ENCODE results near the gene ASAP3. TPM values are rescaled to one million over a fixed set of nuclear protein-coding genes. Genes with fewer than 3 reads are reported as not detected.

Gene ASAP3
- total and polyA plus RNA-seq, 8 donors, result 24.9 to 228 (median 30.5) TPM

- TF ChIP-seq EP300 (IDR thresholded peaks at IDR 0.05), result no peak
- no peak for TF ChIP-seq POLR2A (IDR thresholded peaks at IDR 0.05)
- TF ChIP-seq POLR2AphosphoS5 (IDR thresholded peaks at IDR 0.05), result no peak
- TF ChIP-seq, protein P1, sequence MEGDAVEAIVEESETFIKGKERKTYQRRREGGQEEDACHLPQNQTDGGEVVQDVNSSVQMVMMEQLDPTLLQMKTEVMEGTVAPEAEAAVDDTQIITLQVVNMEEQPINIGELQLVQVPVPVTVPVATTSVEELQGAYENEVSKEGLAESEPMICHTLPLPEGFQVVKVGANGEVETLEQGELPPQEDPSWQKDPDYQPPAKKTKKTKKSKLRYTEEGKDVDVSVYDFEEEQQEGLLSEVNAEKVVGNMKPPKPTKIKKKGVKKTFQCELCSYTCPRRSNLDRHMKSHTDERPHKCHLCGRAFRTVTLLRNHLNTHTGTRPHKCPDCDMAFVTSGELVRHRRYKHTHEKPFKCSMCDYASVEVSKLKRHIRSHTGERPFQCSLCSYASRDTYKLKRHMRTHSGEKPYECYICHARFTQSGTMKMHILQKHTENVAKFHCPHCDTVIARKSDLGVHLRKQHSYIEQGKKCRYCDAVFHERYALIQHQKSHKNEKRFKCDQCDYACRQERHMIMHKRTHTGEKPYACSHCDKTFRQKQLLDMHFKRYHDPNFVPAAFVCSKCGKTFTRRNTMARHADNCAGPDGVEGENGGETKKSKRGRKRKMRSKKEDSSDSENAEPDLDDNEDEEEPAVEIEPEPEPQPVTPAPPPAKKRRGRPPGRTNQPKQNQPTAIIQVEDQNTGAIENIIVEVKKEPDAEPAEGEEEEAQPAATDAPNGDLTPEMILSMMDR (IDR thresholded peaks at IDR 0.05), result no peak
- peaks cover 2 to 28% (median 10%) of the 10 kb centered on the region in 4 donors for H3K36me3 ChIP-seq
- no peak overlapping the region for H3K4me3 ChIP-seq
- H3K4me1 ChIP-seq, result peaks cover 25 to 41% (median 38%) of the 10 kb centered on the region in 4 donors
- WGBS, 5 donors, result 74 to 86% (median 77%) methylated on average over 11 of the region's 11 CpGs
- peak overlapping the region in 4 of 5 donors; percentile 39 to 84 (median 76) for H3K27ac ChIP-seq
- no peaks in the 10 kb centered on the region for H3K9me3 ChIP-seq
- intact Hi-C loops (cut with DNase I; ENCODE audit: low total_unique reads), result no loop called here
- no peak for DNase-seq
- no peaks in the 10 kb centered on the region for H3K27me3 ChIP-seq
Measured at GRCh38 chr1:23402286-23403037, 81.5 kb downstream of the ASAP3 start.

GRCh38 chr1:23401313-23401712 lies 82.7 kb downstream of the ASAP3 start:
- H3K4me1 ChIP-seq, result peaks cover 25 to 41% (median 38%) of the 10 kb centered on the region in 4 donors
- peaks cover 3 to 31% (median 13%) of the 10 kb centered on the region in 4 donors for H3K36me3 ChIP-seq
- no peak for TF ChIP-seq POLR2AphosphoS5 (IDR thresholded peaks at IDR 0.05)
- TF ChIP-seq, protein P1 (IDR thresholded peaks at IDR 0.05), result no peak
- no peak for TF ChIP-seq POLR2A (IDR thresholded peaks at IDR 0.05)
- no peak for TF ChIP-seq EP300 (IDR thresholded peaks at IDR 0.05)
- no peak for DNase-seq
- intact Hi-C loops (cut with DNase I; ENCODE audit: low total_unique reads), result no loop called here
- H3K9me3 ChIP-seq, result no peaks in the 10 kb centered on the region
- no peak overlapping the region for H3K4me3 ChIP-seq
- 69 to 74% (median 73%) methylated on average over 6 of the region's 6 CpGs for WGBS, 5 donors
- peak overlapping the region in 3 of 5 donors; percentile 73 to 84 (median 78) for H3K27ac ChIP-seq
- H3K27me3 ChIP-seq, result no peaks in the 10 kb centered on the region

DNA sequence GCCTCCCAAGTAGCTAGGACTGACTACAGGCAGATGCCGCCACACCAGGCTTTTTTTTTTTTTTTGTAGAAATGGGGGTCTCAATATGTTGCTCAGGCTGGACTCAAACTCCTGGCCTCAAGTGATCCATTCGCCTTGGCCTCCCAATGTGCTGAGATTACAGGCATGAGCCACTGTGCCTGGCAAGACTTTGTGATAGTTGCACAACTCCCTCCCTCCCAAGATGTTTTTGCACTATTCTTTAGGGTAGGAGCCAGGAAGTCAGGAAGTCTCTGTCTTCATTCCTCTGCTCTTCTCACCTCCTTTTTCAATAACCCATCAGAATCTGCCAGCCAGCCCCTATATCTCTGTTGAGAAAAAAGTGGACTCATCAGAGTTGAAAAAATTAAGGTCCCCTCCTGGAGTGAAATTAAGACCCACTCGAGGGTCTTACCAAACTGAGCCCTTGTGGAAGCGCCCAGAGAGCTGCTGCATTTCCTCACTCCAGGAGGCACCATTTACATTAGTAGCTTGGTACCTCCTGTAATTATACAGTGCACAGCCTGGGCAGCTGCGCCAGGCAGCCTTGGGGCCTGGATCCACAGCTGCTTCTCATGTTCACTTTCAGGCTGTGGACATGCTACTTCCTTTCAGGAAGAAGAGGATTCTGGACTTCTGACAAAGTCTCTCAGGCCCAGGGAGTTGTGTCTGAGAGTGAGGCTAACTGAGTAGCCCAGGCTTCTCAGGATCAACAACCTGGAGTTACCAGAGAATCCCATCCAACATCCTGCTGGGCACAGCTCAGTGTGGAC lies 83.5 kb downstream of the ASAP3 start:
- no peak for DNase-seq
- Histone ChIP-seq H3K27ac (peak overlapping the region in 3 of 5 donors; percentile 73 to 84 (median 78)), H3K9me3 (no peaks in the 10 kb centered on the region), H3K36me3 (peaks cover 3 to 31% (median 21%) of the 10 kb centered on the region in 4 donors), H3K27me3 (no peaks in the 10 kb centered on the region), H3K4me1 (peaks cover 25 to 43% (median 38%) of the 10 kb centered on the region in 4 donors), H3K4me3 (no peak overlapping the region)
- TF ChIP-seq POLR2A (IDR thresholded peaks at IDR 0.05) (no peak), EP300 (IDR thresholded peaks at IDR 0.05) (no peak), POLR2AphosphoS5 (IDR thresholded peaks at IDR 0.05) (no peak)
- TF ChIP-seq, protein P1 (IDR thresholded peaks at IDR 0.05), result no peak
- 90 to 96% (median 92%) methylated on average over 5 of the region's 5 CpGs for WGBS, 5 donors
- intact Hi-C loops (cut with DNase I; ENCODE audit: low total_unique reads), result no loop called here

- Histone ChIP-seq H3K36me3 (peaks cover 3 to 42% (median 25%) of the 10 kb centered on the region in 4 donors), H3K4me1 (peaks cover 29 to 42% (median 35%) of the 10 kb centered on the region in 4 donors), H3K9me3 (no peaks in the 10 kb centered on the region), H3K4me3 (no peak overlapping the region), H3K27ac (no peak overlapping the region), H3K27me3 (no peaks in the 10 kb centered on the region)
- no peak for TF ChIP-seq POLR2A (IDR thresholded peaks at IDR 0.05)
- TF ChIP-seq, protein P1 (IDR thresholded peaks at IDR 0.05), result no peak
- no peak for TF ChIP-seq EP300 (IDR thresholded peaks at IDR 0.05)
- no peak for TF ChIP-seq POLR2AphosphoS5 (IDR thresholded peaks at IDR 0.05)
- WGBS, 5 donors, result 93 to 100% (median 97%) methylated on average over 1 of the region's 1 CpG
- no peak for DNase-seq
- intact Hi-C loops (cut with DNase I; ENCODE audit: low total_unique reads), result no loop called here
Measured at GRCh38 chr1:23399229-23399628, 84.8 kb downstream of the ASAP3 start.
